ENCODE data around the gene ST3GAL4. TPM values are rescaled to one million over a fixed set of nuclear protein-coding genes. Genes with fewer than 3 reads are reported as not detected.

ST3GAL4 gene
- total RNA-seq, 1 donor from 2014 or later: 15.6 TPM

- Mint-ChIP-seq H3K4me1 (peaks cover 27% of the 10 kb centered on the region), H3K36me3 (peaks cover 10% of the 10 kb centered on the region)
- no peak for DNase-seq (ENCODE audit: low spot score in 2 of 2, unreplicated experiment in 2 of 2)
Measured at GRCh38 chr11:126405374-126405773, 49.9 kb downstream of the ST3GAL4 start.

GRCh38 chr11:126405906-126406305 lies 50.4 kb downstream of the ST3GAL4 start:
- no peak for TF ChIP-seq CTCF (IDR thresholded peaks at IDR 0.05; ENCODE audit: unreplicated experiment)
- Mint-ChIP-seq H3K27ac (no peak overlapping the region), H3K27me3 (ENCODE audit: low read depth) (no peaks in the 10 kb centered on the region), H3K4me1 (peaks cover 27% of the 10 kb centered on the region), H3K4me3 (no peak overlapping the region), H3K9me3 (no peaks in the 10 kb centered on the region), H3K36me3 (peaks cover 14% of the 10 kb centered on the region)
- DNase-seq (ENCODE audit: low spot score in 2 of 2, unreplicated experiment in 2 of 2): no peak

More at GRCh38 chr11:126405374-126405773, 49.9 kb downstream of the ST3GAL4 start:
- no peak for TF ChIP-seq CTCF (IDR thresholded peaks at IDR 0.05; ENCODE audit: unreplicated experiment)
- Mint-ChIP-seq H3K9me3 (no peaks in the 10 kb centered on the region), H3K4me3 (no peak overlapping the region), H3K27me3 (ENCODE audit: low read depth) (no peaks in the 10 kb centered on the region), H3K27ac (no peak overlapping the region)

- TF ChIP-seq CTCF (IDR thresholded peaks at IDR 0.05; ENCODE audit: unreplicated experiment): no peak
- peaks cover 14% of the 10 kb centered on the region for H3K36me3 Mint-ChIP-seq
- peaks cover 27% of the 10 kb centered on the region for H3K4me1 Mint-ChIP-seq
- DNase-seq (ENCODE audit: low spot score in 2 of 2, unreplicated experiment in 2 of 2): no peak
- H3K4me3 Mint-ChIP-seq: no peak overlapping the region
- no peaks in the 10 kb centered on the region for H3K9me3 Mint-ChIP-seq
- no peaks in the 10 kb centered on the region for H3K27me3 Mint-ChIP-seq (ENCODE audit: low read depth)
- no peak overlapping the region for H3K27ac Mint-ChIP-seq
Measured at GRCh38 chr11:126406368-126406767, 50.9 kb downstream of the ST3GAL4 start.

- DNase-seq (ENCODE audit: low spot score in 2 of 2, unreplicated experiment in 2 of 2): no peak
- no peak overlapping the region for H3K27ac Mint-ChIP-seq
Measured at GRCh38 chr11:126407101-126407521, 51.6 kb downstream of the ST3GAL4 start.

GRCh38 chr11:126407682-126408288 lies 52.3 kb downstream of the ST3GAL4 start:
- Mint-ChIP-seq H3K4me3 (no peak overlapping the region), H3K36me3 (peaks cover 20% of the 10 kb centered on the region), H3K27ac (no peak overlapping the region), H3K4me1 (peaks cover 27% of the 10 kb centered on the region), H3K9me3 (no peaks in the 10 kb centered on the region), H3K27me3 (ENCODE audit: low read depth) (no peaks in the 10 kb centered on the region)
- no peak for DNase-seq (ENCODE audit: low spot score in 2 of 2, unreplicated experiment in 2 of 2)
- TF ChIP-seq CTCF (IDR thresholded peaks at IDR 0.05; ENCODE audit: unreplicated experiment): no peak

More at GRCh38 chr11:126407101-126407521, 51.6 kb downstream of the ST3GAL4 start:
- no peaks in the 10 kb centered on the region for H3K9me3 Mint-ChIP-seq
- H3K27me3 Mint-ChIP-seq (ENCODE audit: low read depth): no peaks in the 10 kb centered on the region
- peaks cover 19% of the 10 kb centered on the region for H3K36me3 Mint-ChIP-seq
- no peak for TF ChIP-seq CTCF (IDR thresholded peaks at IDR 0.05; ENCODE audit: unreplicated experiment)
- peaks cover 27% of the 10 kb centered on the region for H3K4me1 Mint-ChIP-seq
- no peak overlapping the region for H3K4me3 Mint-ChIP-seq
